CD4-positive, alpha-beta T cell treated with Interleukin-4 for 4 hours (primary cell): Measurements from ENCODE around the gene ASXL3.

ENCODE experiments used
- DNase-seq: peaks from one replicate; pipeline ENCODE4 v3.0.0-alpha.2; 2020

ASXL3 gene

GRCh38 chr18:33665187-33665586 is 87.2 kb downstream of the ASXL3 start:
- no peak for DNase-seq

GRCh38 chr18:33665641-33666040 is 87.6 kb downstream of the ASXL3 start:
- no peak for DNase-seq

- no peak for DNase-seq
These were observed 88.9 kb downstream of the ASXL3 start for GRCh38 chr18:33666915-33667314.

- no peak for DNase-seq
These were observed 91.6 kb downstream of the ASXL3 start for GRCh38 chr18:33669589-33669988.

GRCh38 chr18:33670029-33670428 is 92.0 kb downstream of the ASXL3 start:
- no peak for DNase-seq

- DNase-seq, result no peak
These were observed 95.7 kb downstream of the ASXL3 start for GRCh38 chr18:33673689-33674088.

- no peak for DNase-seq
These were observed 98.6 kb downstream of the ASXL3 start for GRCh38 chr18:33676593-33676992.

GRCh38 chr18:33677891-33678290 is 99.9 kb downstream of the ASXL3 start:
- DNase-seq, result no peak

- DNase-seq, result no peak
These were observed 104.4 kb downstream of the ASXL3 start for GRCh38 chr18:33682436-33682835.

GRCh38 chr18:33694593-33694992 is 116.6 kb downstream of the ASXL3 start:
- no peak for DNase-seq

GRCh38 chr18:33696332-33697162 is 118.5 kb downstream of the ASXL3 start:
- DNase-seq, result no peak

- DNase-seq, result no peak
These were observed 119.5 kb downstream of the ASXL3 start for GRCh38 chr18:33697498-33697897.

GRCh38 chr18:33699372-33699771 is 121.4 kb downstream of the ASXL3 start:
- DNase-seq, result no peak

- no peak for DNase-seq
These were observed 122.5 kb downstream of the ASXL3 start for GRCh38 chr18:33700513-33700976.

- DNase-seq, result no peak
These were observed 124.6 kb downstream of the ASXL3 start for GRCh38 chr18:33702625-33703024.

- DNase-seq, result no peak
These were observed 128.4 kb downstream of the ASXL3 start for GRCh38 chr18:33706391-33706790.

- no peak for DNase-seq
These were observed 130.9 kb downstream of the ASXL3 start for GRCh38 chr18:33708876-33709275.

GRCh38 chr18:33710269-33710668 is 132.2 kb downstream of the ASXL3 start:
- no peak for DNase-seq

- no peak for DNase-seq
These were observed 133.5 kb downstream of the ASXL3 start for GRCh38 chr18:33711514-33711913.

- no peak for DNase-seq
These were observed 134.7 kb downstream of the ASXL3 start for GRCh38 chr18:33712719-33713118.

- no peak for DNase-seq
These were observed 138.2 kb downstream of the ASXL3 start for GRCh38 chr18:33716061-33716683.

- no peak for DNase-seq
These were observed 139.3 kb downstream of the ASXL3 start for GRCh38 chr18:33717339-33717738.

- DNase-seq, result no peak
These were observed 142.1 kb downstream of the ASXL3 start for GRCh38 chr18:33720133-33720532.

- no peak for DNase-seq
These were observed 151.5 kb downstream of the ASXL3 start for GRCh38 chr18:33729556-33729955.
